Effector memory CD4-positive, alpha-beta T cell (primary cell): Measurements from ENCODE around the gene RNF212.

ENCODE experiments used
- DNase-seq, 3 donors: peaks; one replicate each; pipeline ENCODE4 v3.0.0-alpha.2; 2020
- H3K27ac ChIP-seq: 2 replicates; pipeline ENCODE4 v1.7.0; 2013; ENCODE audit warnings: mild to moderate bottlenecking, low read length, moderate library complexity; ENCODE audit not compliant: insufficient read depth, poor library complexity, severe bottlenecking
- H3K27me3 ChIP-seq: replicated peaks from 2 replicates; pipeline ENCODE4 v1.7.0; 2013; ENCODE audit warnings: mild to moderate bottlenecking, low read length; ENCODE audit not compliant: insufficient read depth, control insufficient read depth, poor library complexity, severe bottlenecking
- H3K36me3 ChIP-seq: 2 replicates; pipeline ENCODE4 v1.7.0; 2013; ENCODE audit warnings: mild to moderate bottlenecking, low read length, moderate library complexity; ENCODE audit not compliant: control insufficient read depth, insufficient read depth
- H3K4me1 ChIP-seq: 2 replicates; pipeline ENCODE4 v1.7.0; 2013; ENCODE audit warnings: low read length, mild to moderate bottlenecking; ENCODE audit not compliant: control insufficient read depth, insufficient read depth, poor library complexity, severe bottlenecking
- H3K4me3 ChIP-seq: 2 replicates; pipeline ENCODE4 v1.7.0; 2013; ENCODE audit warnings: low read length, low read depth, mild to moderate bottlenecking; ENCODE audit not compliant: insufficient read depth, poor library complexity, severe bottlenecking
- H3K9me3 ChIP-seq: 2 replicates; pipeline ENCODE4 v1.7.0; 2013; ENCODE audit warnings: mild to moderate bottlenecking, low read length, moderate library complexity; ENCODE audit not compliant: control insufficient read depth

RNF212 gene

DNA sequence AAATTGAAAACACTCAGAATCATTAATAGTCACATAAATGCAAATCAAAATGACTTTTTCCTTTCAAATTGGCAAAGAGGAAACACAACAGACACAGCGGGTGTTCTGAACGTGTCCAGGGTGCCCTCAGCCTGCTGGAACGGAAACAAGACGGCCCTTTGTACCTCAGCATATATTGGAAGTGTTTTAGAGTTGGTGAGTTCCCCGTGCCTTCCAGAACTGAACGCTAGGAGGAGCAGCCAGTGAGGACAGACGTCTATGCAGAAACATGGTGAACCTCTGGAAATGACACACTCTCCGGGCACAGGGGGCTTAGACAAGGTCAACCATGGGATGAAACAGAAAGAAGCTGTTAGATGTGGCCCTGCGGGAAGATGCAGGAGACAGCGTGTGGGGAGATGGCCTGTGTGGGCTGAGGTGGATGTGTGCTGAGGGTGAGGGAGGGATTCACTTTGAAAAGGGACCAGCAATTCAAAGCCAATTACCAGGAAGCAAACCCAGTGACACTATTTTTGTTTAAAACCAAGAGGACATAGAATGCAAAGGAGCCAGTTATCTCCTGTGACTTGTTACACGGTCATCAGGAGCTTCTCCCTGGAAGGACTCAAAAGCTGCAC is 40.4 kb downstream of the RNF212 start:
- Histone ChIP-seq H3K27ac (no peak overlapping the region), H3K36me3 (no peaks in the 10 kb centered on the region), H3K4me3 (no peak overlapping the region), H3K27me3 (no peaks in the 10 kb centered on the region), H3K9me3 (no peaks in the 10 kb centered on the region), H3K4me1 (no peaks in the 10 kb centered on the region)
- peak in 2 of 3 donors; percentile 18 to 20 for DNase-seq

DNA sequence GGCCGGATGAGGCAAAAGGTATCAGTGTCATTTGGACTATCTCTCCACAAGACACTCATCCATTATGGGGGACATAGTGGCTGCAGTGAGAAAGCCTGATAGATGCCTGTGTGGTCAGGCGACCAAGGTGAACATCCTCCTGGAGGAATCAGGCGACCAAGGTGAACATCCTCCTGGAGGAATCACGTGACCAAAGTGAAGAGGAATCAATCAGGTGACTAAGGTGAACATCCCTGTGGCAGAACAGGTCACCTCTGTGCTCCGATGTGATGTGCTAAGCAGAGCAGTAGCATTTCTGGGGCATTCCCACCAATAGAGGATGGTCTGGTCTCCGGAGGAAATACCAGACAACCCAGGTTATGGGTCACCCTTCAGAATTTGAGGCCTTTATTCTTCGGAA is 44.0 kb downstream of the RNF212 start:
- no peaks in the 10 kb centered on the region for H3K27me3 ChIP-seq
- no peaks in the 10 kb centered on the region for H3K36me3 ChIP-seq
- no peak for DNase-seq
- H3K4me1 ChIP-seq, result no peaks in the 10 kb centered on the region
- H3K27ac ChIP-seq, result no peak overlapping the region
- no peak overlapping the region for H3K4me3 ChIP-seq
- no peaks in the 10 kb centered on the region for H3K9me3 ChIP-seq

DNA sequence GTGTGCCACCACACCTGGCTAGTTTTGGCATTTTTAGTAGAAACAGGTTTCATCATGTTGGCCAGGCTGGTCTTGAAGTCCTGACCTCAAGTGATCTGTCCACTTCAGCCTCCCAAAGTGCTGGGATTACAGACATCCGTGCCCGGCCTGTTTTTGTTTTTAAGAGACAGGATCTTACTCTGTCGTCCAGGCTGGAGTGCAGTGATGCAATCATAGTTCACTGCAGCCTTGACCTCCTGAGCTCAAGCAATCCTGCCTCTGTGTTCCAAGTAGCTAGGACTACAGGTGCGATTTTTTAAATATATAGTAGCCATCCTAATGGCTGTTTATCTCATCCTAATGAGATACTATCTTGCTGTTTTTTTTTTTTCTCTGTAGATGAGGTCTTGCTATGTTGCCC is 47.6 kb downstream of the RNF212 start:
- H3K27me3 ChIP-seq, result no peaks in the 10 kb centered on the region
- H3K9me3 ChIP-seq, result no peaks in the 10 kb centered on the region
- no peak for DNase-seq
- no peak overlapping the region for H3K4me3 ChIP-seq
- H3K36me3 ChIP-seq, result no peaks in the 10 kb centered on the region
- H3K27ac ChIP-seq, result no peak overlapping the region
- H3K4me1 ChIP-seq, result no peaks in the 10 kb centered on the region

DNA sequence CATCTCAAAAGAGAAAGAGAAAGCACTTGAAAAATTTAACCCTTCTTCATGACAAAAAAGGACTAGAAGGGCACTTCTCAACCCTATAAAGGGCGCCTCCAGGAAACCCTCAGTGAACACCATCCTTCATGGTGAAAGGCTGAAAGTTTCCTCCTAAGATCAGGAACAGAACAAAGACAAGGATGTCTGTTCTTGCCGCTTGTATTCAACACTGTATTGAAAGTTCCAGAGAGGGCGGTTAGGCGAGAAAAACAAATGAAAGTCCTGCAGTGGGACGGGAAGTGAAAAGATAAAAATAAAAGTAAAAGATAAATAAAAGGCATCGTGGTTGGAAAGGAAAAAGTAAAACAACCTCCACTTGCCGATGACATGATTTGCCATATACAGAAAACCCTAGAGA is 50.9 kb downstream of the RNF212 start:
- Histone ChIP-seq H3K9me3 (no peaks in the 10 kb centered on the region), H3K4me1 (no peaks in the 10 kb centered on the region), H3K27ac (no peak overlapping the region), H3K36me3 (no peaks in the 10 kb centered on the region), H3K27me3 (no peaks in the 10 kb centered on the region), H3K4me3 (no peak overlapping the region)
- no peak for DNase-seq

DNA sequence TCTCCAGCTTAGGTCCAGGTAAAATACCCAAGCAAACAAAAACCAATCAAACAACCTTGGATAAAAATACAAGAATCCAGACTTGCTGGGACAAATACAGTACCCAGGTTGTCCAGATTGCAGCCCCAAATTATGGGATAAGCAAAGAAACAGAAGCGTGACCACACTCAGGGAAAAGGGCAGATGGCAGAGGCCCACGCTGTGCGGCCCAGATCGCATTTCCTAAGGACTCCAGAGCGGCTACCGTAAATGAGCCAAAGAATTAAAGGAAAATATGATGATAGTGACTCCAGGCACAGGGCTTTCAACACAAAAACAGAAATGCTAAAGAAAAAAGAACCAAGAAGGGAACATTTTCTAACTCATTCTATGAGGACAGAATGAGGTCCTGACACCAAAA is 51.6 kb downstream of the RNF212 start:
- Histone ChIP-seq H3K27ac (no peak overlapping the region), H3K4me1 (no peaks in the 10 kb centered on the region), H3K4me3 (no peak overlapping the region), H3K27me3 (no peaks in the 10 kb centered on the region), H3K9me3 (no peaks in the 10 kb centered on the region), H3K36me3 (no peaks in the 10 kb centered on the region)
- DNase-seq, result no peak

DNA sequence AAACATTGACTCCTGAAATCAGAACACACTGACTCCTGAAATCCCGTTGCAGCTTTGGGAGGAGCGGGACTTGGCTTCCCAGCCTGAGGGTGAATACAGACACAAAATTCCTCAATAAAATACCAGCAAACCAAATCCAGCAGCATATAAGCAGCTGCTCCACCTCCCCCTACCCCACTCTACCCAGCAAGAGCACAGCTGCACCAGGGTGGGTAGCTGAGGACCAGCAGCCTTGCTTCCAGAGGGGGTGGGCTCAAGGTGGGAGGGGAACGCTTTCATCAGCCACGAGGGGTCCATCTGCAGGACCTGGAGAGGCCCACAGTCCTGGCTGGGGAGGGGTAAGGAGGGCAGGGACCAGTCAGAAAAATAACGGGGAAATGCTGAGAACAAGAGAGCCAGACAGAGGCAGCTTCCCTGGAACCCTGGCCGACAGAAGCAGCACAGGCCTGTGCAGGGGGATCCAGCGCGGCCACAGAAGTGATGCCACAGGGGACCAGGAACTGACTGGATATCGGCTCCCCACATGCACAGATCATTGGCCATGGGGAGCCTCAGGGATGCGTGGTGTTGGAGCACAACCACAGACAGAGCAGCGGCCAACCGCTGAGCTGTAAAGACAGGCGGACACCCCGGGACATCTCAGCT is 52.2 kb downstream of the RNF212 start:
- Histone ChIP-seq H3K9me3 (no peaks in the 10 kb centered on the region), H3K27me3 (no peaks in the 10 kb centered on the region), H3K27ac (no peak overlapping the region), H3K4me3 (no peak overlapping the region), H3K4me1 (peaks cover 1% of the 10 kb centered on the region), H3K36me3 (no peaks in the 10 kb centered on the region)
- DNase-seq, result no peak

DNA sequence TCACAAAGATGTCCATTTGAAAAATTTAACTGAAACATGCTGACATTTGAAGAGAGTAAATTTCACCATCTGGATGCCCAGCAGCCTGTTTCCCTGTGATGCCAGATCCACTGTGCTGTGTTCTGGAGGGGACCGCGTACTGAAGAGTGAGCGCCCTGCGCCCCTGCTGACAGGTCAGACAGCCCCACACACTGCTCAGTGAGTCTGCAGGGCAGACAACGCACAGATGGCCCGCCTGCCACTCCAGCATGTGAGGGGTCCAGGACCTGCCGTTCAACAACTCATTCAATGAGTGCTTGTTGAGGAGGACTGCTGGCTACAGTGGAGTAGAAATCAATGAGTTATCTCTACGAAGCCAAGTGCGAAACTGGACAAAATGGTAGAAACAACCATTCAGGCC is 52.7 kb downstream of the RNF212 start:
- Histone ChIP-seq H3K9me3 (no peaks in the 10 kb centered on the region), H3K4me3 (no peak overlapping the region), H3K27me3 (no peaks in the 10 kb centered on the region), H3K27ac (no peak overlapping the region), H3K36me3 (no peaks in the 10 kb centered on the region), H3K4me1 (peaks cover 7% of the 10 kb centered on the region)
- DNase-seq, result no peak

DNA sequence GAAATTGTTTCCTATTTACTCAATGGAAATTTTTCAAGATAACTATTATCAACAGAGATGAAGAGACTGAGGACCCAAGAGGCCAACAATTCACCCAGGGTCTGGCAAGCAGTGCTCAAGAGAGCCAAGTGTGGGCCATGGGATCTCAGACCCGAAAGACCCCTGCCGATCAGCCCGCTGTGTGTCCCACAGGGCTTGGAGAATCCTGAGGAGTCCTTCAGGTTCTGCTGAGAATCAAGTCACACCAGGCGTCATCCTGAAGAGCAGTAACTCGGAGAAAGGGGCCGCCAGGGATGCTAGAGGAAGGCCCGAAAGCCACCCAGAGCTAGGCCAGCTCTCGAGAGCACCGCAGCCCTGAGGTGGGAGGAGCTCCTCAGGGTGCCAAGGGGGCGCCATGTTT is 53.2 kb downstream of the RNF212 start:
- DNase-seq, result no peak
- Histone ChIP-seq H3K36me3 (no peaks in the 10 kb centered on the region), H3K9me3 (no peaks in the 10 kb centered on the region), H3K27ac (no peak overlapping the region), H3K27me3 (no peaks in the 10 kb centered on the region), H3K4me1 (peaks cover 12% of the 10 kb centered on the region), H3K4me3 (no peak overlapping the region)

DNA sequence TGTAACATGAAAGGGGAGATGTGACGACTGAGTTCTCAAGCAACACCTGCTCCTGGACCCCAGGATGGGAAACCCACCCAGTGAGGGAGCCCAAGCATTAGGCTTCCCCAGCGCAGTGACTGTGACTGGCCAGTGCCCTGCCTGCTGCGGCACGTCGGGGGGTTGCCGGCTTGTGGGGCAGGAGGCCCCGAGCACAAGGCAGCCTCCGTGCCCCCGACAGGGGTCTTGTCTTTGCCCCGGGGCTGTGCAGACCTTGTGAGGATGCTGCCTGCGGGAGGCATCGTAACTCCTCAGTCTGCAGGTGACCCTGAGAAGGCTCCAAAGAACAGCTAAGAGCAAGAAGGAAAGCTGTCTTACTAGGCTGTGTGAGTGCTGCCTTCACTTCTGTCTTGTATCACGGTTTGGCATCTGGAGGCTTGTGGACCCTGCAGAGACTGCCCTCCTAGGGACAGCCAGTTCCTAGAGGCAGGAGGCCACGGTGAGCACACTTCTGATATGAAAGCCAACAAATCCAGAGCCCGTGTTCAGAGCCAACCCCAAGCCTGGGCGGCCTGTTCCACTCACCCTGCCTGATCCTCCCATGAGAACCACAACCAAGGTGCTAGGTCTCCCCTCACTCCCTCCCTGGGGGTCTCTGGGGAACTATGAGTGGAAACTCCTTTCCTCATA is 54.2 kb downstream of the RNF212 start:
- Histone ChIP-seq H3K9me3 (no peaks in the 10 kb centered on the region), H3K36me3 (no peaks in the 10 kb centered on the region), H3K4me1 (peaks cover 12% of the 10 kb centered on the region), H3K4me3 (no peak overlapping the region), H3K27ac (no peak overlapping the region), H3K27me3 (no peaks in the 10 kb centered on the region)
- no peak for DNase-seq

DNA sequence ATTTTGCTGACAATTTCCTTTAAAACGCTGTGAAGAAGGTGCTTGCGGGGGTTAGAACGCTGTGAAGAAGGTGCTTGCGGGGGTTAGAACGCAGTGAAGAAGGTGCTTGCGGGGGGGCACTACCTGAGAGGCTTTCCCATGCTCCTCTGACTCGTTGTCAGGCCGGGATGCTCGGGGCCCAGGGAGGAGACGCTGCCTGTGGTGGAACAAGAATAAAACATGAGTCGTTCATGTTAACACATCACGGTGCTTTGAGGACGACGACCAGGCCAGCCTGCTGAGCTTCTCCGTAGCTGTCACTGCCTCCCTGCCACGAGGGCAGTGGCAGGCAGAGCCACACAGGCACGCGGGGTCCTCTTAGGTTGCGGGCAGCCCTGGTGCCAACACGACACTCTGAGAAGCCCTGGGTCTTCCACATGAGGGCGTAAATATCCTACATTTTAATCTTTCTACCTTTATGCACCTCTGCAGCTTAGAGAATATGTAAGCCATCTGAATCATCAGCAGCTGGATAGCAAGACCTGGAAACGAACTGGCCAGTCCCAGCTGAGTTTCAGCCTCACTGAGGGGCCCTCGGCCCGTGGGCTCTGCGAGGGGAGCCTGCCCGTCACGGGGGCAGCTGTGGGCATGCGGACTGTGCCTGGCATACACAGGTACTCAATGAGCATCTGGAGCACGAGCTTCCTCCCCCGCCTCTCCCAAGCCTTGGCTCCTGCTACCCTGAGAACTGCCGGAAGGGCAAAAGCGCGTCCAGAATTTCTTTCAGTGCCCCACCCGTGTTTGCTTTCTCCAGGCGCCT is 55.0 kb downstream of the RNF212 start:
- Histone ChIP-seq H3K9me3 (no peaks in the 10 kb centered on the region), H3K27ac (no peak overlapping the region), H3K4me3 (no peak overlapping the region), H3K36me3 (no peaks in the 10 kb centered on the region), H3K4me1 (peaks cover 12% of the 10 kb centered on the region), H3K27me3 (no peaks in the 10 kb centered on the region)
- no peak for DNase-seq
